HCEC 1CT (cell line): ENCODE measurements around the gene TMSB4X.
"Not testable (repeated sequence)": the region's sequence is repeated elsewhere in the genome, so short reads cannot be mapped to it uniquely, and the experiment has no call there.

Experiments
- DNase-seq: peaks from one replicate; pipeline ENCODE4 v3.0.0-alpha.2; 2017

The TMSB4X gene

DNA sequence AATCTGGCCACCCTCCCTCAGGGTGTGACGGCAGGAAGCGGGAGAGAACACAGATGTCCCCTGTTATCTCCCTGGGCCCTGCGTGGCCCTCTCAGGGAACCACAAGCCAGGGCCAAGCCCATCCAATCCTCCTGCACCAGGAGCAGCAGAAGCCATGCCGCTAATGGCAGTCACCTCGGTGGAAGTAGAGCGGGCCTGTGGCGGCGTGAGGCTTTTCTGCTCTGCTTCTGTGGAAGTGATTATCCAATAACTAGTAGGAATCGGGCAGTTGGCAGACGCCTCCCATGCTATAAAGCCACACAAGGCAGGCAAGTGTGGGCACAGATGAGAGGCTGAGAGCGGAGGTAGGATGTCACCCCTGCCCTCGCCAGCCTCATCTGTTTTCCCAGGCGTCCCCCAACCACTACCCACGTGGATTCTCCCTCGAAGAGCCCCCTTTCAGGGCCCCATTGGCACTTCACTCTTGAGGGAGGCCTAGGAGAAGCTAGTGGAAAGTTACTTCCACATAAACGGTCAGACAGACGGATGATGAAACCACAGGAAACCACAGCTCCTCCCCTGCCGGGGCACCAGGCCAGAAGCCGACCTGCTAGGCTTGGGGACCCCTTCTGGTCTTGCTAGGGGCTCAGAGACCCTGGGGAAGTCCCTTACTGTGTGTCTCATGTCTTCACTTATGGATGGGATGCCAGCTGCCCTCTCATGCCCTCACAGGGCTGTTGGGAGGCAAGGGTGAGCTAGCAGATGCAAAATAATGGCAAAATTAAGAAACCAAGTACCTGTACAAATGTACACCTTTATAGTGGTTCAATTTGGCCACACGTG is 18.8 kb upstream of the TMSB4X start:
- peak; percentile 70 for DNase-seq

GRCh38 chrX:12956704-12957534 is 18.0 kb upstream of the TMSB4X start:
- DNase-seq = peak; percentile 53

DNA sequence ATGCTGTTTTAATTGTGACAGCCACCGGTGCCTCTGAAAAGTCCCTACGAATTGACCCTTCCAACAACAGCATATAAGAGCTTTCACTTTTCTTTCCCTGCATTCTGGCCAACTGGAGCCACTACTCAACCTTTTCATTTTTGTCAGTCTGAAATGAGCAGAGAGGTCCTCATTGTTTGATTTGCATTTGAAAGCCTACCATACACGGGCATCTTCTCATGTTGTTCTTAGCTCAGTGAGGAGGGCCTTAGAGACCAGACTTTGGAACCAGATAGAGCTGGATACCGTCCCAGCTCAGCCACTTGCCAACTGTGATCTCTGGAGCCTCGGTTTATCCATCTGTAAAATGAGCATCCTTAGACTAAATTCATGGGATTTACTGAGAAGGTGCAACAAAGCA is 16.9 kb upstream of the TMSB4X start:
- DNase-seq = no peak

DNA sequence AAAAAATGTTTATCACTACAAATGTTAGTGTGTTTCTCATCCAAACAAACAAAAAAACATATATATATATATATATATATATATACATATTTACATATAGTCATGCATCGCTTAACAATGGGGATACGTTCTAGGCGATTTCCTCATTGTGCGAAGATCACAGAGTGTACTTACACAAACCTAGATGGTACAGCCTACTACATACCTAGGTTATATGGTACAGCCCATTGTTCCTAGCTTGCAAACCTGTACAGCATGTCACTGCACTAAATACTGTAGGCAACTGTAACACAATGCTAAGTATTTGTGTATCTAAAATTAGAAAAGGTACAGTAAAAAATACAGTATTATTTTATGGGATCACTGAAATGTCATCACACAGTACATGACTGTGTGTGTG is 16.4 kb upstream of the TMSB4X start:
- DNase-seq = no peak

- DNase-seq = no peak
Measured at GRCh38 chrX:12961196-12961718, 13.7 kb upstream of the TMSB4X start.

GRCh38 chrX:12962041-12962504 is 12.8 kb upstream of the TMSB4X start:
- no peak for DNase-seq

GRCh38 chrX:12963210-12963850 is 11.6 kb upstream of the TMSB4X start:
- not testable (repeated sequence) for DNase-seq

- no peak for DNase-seq
Measured at GRCh38 chrX:12965131-12965940, 9.6 kb upstream of the TMSB4X start.

GRCh38 chrX:12966151-12966550 is 8.8 kb upstream of the TMSB4X start:
- no peak for DNase-seq

GRCh38 chrX:12967711-12968465 is 7.0 kb upstream of the TMSB4X start:
- DNase-seq = no peak

- peak; percentile 14 for DNase-seq
Measured at GRCh38 chrX:12970691-12971202, 4.2 kb upstream of the TMSB4X start.

GRCh38 chrX:12971282-12972003 is 3.5 kb upstream of the TMSB4X start:
- no peak for DNase-seq

GRCh38 chrX:12972243-12972642 is 2.7 kb upstream of the TMSB4X start:
- no peak for DNase-seq

GRCh38 chrX:12972878-12973560 is 1.9 kb upstream of the TMSB4X start:
- DNase-seq = no peak

- DNase-seq = no peak
Measured at GRCh38 chrX:12973561-12974304, 1.2 kb upstream of the TMSB4X start.

DNA sequence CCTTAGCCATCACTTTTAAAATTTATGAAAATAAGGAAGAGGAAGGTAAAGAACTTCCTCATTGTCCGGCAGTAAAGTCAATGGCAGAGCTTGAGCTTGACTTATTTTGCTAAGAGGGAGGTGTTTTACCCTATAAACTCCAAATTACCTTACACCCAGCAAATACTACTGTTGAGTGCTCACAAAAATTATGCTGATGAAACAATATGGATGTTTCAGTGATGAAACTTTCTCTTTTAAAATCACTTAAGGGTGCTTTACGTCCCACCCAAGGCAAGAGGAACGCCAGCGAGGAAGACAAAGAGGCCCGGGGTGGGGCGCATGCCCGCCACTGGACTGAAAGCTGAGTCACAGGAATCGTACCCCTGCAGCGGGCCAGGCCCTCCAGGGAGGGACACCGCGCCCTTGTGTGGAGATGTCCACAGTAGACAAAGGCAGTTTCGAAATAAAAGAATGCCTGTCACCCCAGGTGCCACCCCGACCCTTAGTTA is 560 bp upstream of the TMSB4X start:
- DNase-seq = peak; percentile 67

DNA sequence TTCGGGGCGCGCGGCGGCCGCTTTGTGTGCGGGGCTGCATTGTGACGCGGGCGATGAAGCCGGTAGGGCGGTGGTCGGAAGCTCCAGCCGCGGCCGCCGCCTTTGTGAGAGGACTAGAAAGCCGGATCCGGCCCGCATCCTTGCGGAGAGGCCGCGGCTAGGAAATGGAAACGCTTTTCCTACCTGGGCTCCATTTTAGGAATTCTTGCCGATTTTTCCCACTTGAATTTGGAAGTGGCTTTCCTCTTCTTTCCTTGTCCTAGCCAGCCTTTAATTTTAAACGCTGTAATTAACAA is 708 bp downstream of the TMSB4X start:
- peak; percentile 3 for DNase-seq

- peak; percentile 59 for DNase-seq
Measured at GRCh38 chrX:12975991-12976558, 1.2 kb downstream of the TMSB4X start.
